GM19463 (cell line): ENCODE results near the gene LOXHD1.

Experiments used
- ATAC-seq: cut with Tn5 transposase; IDR thresholded peaks from one replicate; pipeline ENCODE4 v1.9.1; 2021; ENCODE audit warnings: mild to moderate bottlenecking, moderate library complexity; ENCODE audit not compliant: unreplicated experiment

Gene LOXHD1

GRCh38 chr18:46575851-46576250, 81.2 kb downstream of the LOXHD1 start:
- ATAC-seq: no peak

GRCh38 chr18:46574743-46575115, 82.3 kb downstream of the LOXHD1 start:
- ATAC-seq: no peak

GRCh38 chr18:46574000-46574742, 82.8 kb downstream of the LOXHD1 start:
- no peak for ATAC-seq

GRCh38 chr18:46573156-46573555, 83.9 kb downstream of the LOXHD1 start:
- no peak for ATAC-seq

- ATAC-seq: no peak
Observed at GRCh38 chr18:46571756-46572155, 85.3 kb downstream of the LOXHD1 start.

DNA sequence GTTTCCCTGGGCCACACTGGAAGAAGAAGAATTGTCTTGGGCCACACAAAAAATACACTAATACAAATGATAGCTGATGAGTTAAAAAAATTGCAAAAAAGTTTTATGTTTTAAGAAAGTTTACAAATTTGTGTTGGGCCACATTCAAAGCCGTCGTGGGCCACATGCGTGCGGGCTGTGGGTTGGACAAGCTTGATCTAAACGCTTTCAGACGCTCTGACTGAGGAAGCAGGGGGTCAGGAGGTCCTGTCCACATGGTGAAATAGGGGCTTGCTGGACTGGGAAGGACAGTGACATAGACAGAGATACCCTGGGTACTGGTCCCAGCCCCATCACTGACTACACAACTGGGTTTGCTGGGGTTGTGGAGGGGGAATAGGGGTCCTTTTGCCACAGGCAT, 86.4 kb downstream of the LOXHD1 start:
- ATAC-seq: no peak

GRCh38 chr18:46570134-46570533, 86.9 kb downstream of the LOXHD1 start:
- ATAC-seq: no peak

DNA sequence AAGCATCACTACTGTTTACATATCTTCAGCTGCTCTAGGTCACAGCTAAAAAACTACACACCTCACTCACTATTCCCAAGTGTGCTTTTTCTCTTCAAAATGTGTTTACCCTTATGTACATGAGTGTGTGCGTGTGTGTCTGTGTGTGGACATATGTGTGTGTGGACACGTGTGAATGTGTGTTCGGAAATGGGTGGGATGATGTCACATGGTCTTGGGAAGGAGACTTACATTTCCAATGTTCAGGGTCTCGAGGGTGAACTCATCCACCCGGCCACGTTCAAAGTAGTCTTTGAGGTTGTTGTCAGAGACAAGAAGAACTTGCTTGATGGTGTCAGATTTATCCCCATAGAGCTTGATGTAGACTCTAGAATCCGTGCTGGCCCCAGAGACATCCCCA, 87.8 kb downstream of the LOXHD1 start:
- ATAC-seq: no peak

- ATAC-seq: no peak
Observed at GRCh38 chr18:46567196-46567595, 89.8 kb downstream of the LOXHD1 start.

GRCh38 chr18:46566111-46566510, 90.9 kb downstream of the LOXHD1 start:
- no peak for ATAC-seq

GRCh38 chr18:46565256-46565655, 91.8 kb downstream of the LOXHD1 start:
- ATAC-seq: no peak

DNA sequence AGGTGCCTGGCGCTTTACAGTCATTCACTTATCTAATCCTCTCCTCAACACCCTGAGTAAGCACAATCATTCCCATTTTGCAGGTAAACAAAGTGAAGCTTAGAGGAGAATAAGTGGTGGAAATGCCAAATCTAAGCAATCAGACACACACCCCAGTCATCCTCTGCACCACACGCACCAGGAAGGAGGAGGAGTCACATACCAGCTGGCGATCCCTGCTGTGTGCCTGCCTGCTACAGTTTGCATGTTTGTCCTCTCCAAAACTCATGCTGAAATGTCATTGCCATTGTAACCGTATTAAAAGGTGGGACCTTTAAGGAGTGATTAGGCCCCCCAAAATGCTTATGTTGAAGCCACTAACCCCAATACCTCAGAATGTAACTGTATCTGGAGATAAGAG, 93.7 kb downstream of the LOXHD1 start:
- no peak for ATAC-seq

- no peak for ATAC-seq
Observed at GRCh38 chr18:46562674-46563192, 94.3 kb downstream of the LOXHD1 start.

DNA sequence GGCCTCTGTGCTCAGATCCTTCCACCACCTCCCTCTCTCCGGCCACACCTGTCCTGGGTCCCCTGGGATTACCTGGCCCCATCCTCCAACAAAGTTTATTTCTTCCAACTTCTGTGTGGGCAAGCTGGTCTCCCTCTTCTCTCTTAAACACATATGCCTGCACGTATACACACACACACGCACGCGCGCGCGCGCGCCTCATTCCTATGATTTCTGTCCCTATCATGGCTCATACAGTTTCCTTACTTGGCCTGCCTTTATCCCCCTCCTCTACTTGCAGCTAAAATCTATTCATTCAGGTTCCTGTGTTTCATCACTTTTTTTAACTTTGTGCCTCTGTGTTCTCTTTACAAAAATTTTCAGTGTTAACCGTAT, 96.4 kb downstream of the LOXHD1 start:
- ATAC-seq: no peak

GRCh38 chr18:46559946-46560670, 96.9 kb downstream of the LOXHD1 start:
- no peak for ATAC-seq

DNA sequence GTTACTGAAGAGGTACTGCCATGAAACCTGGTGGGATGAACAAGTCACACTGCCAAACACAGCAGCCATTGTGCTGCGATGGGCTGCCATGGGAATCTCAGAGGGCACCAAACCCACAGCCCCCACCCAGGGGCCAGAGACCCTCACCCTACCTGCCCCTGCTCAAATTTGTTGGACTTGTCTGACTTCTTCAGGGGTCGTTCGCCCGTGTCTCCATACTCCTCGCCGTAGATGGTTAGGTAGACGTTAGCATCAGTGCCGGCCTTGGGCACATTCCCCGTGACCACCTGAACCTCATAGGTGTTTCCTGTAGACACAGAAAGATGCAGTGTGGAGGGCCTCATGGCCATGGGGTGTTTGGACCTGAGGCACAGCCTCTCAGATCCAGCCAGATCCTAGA, 97.7 kb downstream of the LOXHD1 start:
- no peak for ATAC-seq

DNA sequence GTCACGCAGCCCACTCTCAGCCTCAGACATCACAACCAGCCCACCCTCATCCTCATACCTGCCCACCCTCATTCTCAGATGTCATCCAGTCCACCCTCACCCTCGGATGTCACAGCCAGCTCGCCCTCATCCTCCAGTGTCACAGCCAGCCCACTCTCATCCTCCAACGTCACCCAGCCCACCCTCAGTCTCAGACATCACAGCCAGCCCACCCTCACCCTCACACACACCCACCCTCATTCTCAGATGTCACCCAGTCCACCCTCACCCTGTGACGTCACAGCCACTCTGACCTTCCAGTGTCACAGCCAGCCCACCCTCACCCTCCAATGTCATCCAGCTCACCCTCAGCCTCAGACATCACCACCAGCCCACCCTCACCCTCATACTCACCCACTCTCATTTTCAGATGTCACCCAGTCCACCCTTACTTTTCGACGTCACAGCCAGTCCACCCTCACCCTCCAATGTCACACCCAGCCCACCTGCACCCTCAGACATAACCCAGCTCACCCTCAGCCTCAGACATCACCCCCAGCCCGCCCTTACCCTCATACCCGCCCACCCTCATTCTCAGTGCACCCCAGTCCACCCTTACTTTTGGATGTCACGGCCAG, 100.3 kb downstream of the LOXHD1 start:
- no peak for ATAC-seq

DNA sequence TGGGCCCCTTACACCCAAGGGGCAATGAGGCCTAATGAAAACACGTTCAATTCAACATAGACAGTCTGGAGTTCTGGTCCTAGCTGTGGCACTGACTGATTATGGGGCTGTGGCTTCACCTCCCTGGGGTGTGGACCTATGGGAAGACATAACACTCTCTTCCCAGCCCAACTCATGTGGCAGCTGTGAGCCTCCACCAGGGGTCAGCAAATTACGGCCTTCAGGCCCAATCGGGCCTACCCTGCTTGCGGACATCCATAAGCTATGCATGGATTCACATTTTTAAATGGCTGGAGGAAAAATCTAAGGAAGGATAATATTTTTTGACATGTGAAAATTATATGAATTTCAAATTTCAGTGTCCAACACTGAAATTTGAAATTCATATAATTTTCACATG, 101.3 kb downstream of the LOXHD1 start:
- no peak for ATAC-seq

DNA sequence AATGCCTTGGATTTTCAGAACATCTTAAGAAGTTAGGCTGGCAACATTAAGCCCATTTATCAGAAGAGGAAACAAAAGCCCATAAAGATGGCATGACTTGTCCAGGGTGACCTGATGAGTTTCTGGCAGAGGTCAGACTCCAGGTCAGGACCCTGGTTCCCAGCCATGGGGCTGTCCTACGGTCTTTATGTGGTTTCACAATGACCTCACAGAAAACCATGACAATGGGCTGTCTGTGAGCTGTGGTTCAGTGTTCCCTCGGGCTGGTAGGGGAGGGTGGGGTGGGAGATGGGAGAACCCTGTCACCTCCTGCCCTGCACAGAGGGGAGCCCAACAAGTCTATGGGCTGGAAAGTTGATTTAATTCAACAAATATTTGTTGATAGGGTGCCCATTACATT, 101.8 kb downstream of the LOXHD1 start:
- ATAC-seq: no peak

- ATAC-seq: no peak
Observed at GRCh38 chr18:46554406-46555080, 102.5 kb downstream of the LOXHD1 start.

GRCh38 chr18:46550609-46551008, 106.4 kb downstream of the LOXHD1 start:
- ATAC-seq: no peak
